Mesothelial cell of epicardium (in vitro differentiated cells): ENCODE measurements around the gene HDAC9. TPM values are rescaled to one million over a fixed set of nuclear protein-coding genes. Genes with fewer than 3 reads are reported as not detected.

Experiments
- DNase-seq, 2 experiments: peaks; one replicate each; pipeline ENCODE4 v3.0.0; 2021; ENCODE audit warnings: low spot score in 2 of 2; ENCODE audit not compliant: unreplicated experiment in 2 of 2
- H3K27ac Mint-ChIP-seq: 2 replicates; pipeline ENCODE4 v1.8.0; 2021; ENCODE audit warnings: mixed read lengths
- H3K27me3 Mint-ChIP-seq: 2 replicates; pipeline ENCODE4 v1.8.0; 2021; ENCODE audit warnings: low read depth, mixed read lengths
- H3K36me3 Mint-ChIP-seq: 2 replicates; pipeline ENCODE4 v1.8.0; 2021; ENCODE audit warnings: mixed read lengths
- H3K4me1 Mint-ChIP-seq: 2 replicates; pipeline ENCODE4 v1.8.0; 2021; ENCODE audit warnings: mixed read lengths
- H3K4me3 Mint-ChIP-seq: 2 replicates; pipeline ENCODE4 v1.8.0; 2021; ENCODE audit warnings: mild to moderate bottlenecking, moderate library complexity, mixed read lengths
- H3K9me3 Mint-ChIP-seq: 2 replicates; pipeline ENCODE4 v1.8.0; 2021; ENCODE audit warnings: mixed read lengths
- CTCF ChIP-seq: fragments of 200-600 bp; sonication (generic); IDR thresholded peaks from one replicate; pipeline ENCODE4 v1.5.0; 2021; ENCODE audit warnings: antibody characterized with exemption; ENCODE audit not compliant: unreplicated experiment
- total RNA-seq: library from RNA; stranded (reverse); gene quantifications from 3 replicates; pipeline ENCODE4 v1.2.1, GENCODE V29; 2021

The HDAC9 gene
- total RNA-seq, 1 donor from 2014 or later, result 37.4 TPM

- Mint-ChIP-seq H3K4me1 (peaks cover 20% of the 10 kb centered on the region), H3K36me3 (no peaks in the 10 kb centered on the region), H3K4me3 (no peak overlapping the region), H3K27me3 (no peaks in the 10 kb centered on the region), H3K27ac (peak overlapping the region; percentile 83), H3K9me3 (no peaks in the 10 kb centered on the region)
- TF ChIP-seq CTCF, result no peak
- DNase-seq, result no peak
These were observed 400.9 kb downstream of the HDAC9 start for GRCh38 chr7:18896343-18896975.

- TF ChIP-seq CTCF, result no peak
- no peaks in the 10 kb centered on the region for H3K27me3 Mint-ChIP-seq
- H3K4me1 Mint-ChIP-seq, result peaks cover 47% of the 10 kb centered on the region
- no peak for DNase-seq
- peaks cover 4% of the 10 kb centered on the region for H3K9me3 Mint-ChIP-seq
- peak overlapping the region; percentile 66 for H3K27ac Mint-ChIP-seq
- peaks cover 3% of the 10 kb centered on the region for H3K36me3 Mint-ChIP-seq
- no peak overlapping the region for H3K4me3 Mint-ChIP-seq
These were observed 404.7 kb downstream of the HDAC9 start for GRCh38 chr7:18900236-18900635.

DNA sequence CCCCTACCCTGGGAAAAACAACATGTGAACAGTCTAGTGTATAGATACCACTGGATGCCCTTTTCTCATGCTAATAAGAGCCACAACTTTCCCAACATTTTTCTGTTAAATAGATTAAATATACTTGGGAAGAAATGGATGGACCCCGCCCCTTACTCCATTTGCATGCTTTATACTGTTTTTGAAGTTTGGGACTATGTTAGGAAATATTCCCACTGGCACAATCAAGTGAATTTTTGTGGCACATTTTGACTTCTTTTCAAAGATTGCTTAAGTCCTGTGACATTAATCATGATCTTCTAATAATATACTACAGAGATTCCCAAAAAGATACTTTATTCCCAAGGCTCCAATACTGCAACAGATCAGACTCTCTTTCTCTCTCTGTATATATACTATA lies 405.3 kb downstream of the HDAC9 start:
- TF ChIP-seq CTCF, result no peak
- Mint-ChIP-seq H3K27ac (no peak overlapping the region), H3K4me1 (peaks cover 47% of the 10 kb centered on the region), H3K36me3 (peaks cover 3% of the 10 kb centered on the region), H3K4me3 (no peak overlapping the region), H3K27me3 (no peaks in the 10 kb centered on the region), H3K9me3 (peaks cover 4% of the 10 kb centered on the region)
- no peak for DNase-seq

- no peaks in the 10 kb centered on the region for H3K27me3 Mint-ChIP-seq
- H3K9me3 Mint-ChIP-seq, result peaks cover 4% of the 10 kb centered on the region
- peaks cover 3% of the 10 kb centered on the region for H3K36me3 Mint-ChIP-seq
- H3K4me3 Mint-ChIP-seq, result no peak overlapping the region
- peak overlapping the region; percentile 55 for H3K27ac Mint-ChIP-seq
- no peak for DNase-seq
- peaks cover 44% of the 10 kb centered on the region for H3K4me1 Mint-ChIP-seq
- no peak for TF ChIP-seq CTCF
These were observed 405.8 kb downstream of the HDAC9 start for GRCh38 chr7:18901351-18901750.

- Mint-ChIP-seq H3K27ac (peak overlapping the region; percentile 79), H3K4me1 (peaks cover 45% of the 10 kb centered on the region), H3K36me3 (peaks cover 3% of the 10 kb centered on the region), H3K4me3 (no peak overlapping the region), H3K27me3 (no peaks in the 10 kb centered on the region), H3K9me3 (peaks cover 4% of the 10 kb centered on the region)
- TF ChIP-seq CTCF, result no peak
- no peak for DNase-seq
These were observed 406.5 kb downstream of the HDAC9 start for GRCh38 chr7:18901982-18902421.
